ENCODE measurements around the gene PAGE1. TPM values are rescaled to one million over a fixed set of nuclear protein-coding genes. Genes with fewer than 3 reads are reported as not detected.

The PAGE1 gene
- not detected in 2 replicates for total RNA-seq

GRCh38 chrX:49695276-49696180 is at the start of gene PAGE1:
Gene PAGE1 (minus strand): TSS chrX:49695984. CDS start chrX:49694770, 1,214 bp downstream.

Other genes with a start within 250 kb of the PAGE1 start
- not detected in 2 replicates for gene GAGE12C, start 163.8 kb downstream of the PAGE1 start, total RNA-seq
- not detected in 2 replicates for gene GAGE12D, start 154.3 kb downstream of the PAGE1 start, total RNA-seq
- not detected in 2 replicates for gene GAGE12E, start 144.7 kb downstream of the PAGE1 start, total RNA-seq
- gene GAGE12F, start 135.1 kb downstream of the PAGE1 start, total RNA-seq: not detected in 2 replicates
- gene GAGE12G, start 125.6 kb downstream of the PAGE1 start, total RNA-seq: not detected in 2 replicates
- gene GAGE12H, start 116.0 kb downstream of the PAGE1 start, total RNA-seq: not detected in 2 replicates
- gene GAGE2A, start 106.5 kb downstream of the PAGE1 start, total RNA-seq: not detected in 2 replicates
- gene GAGE1, start 97.0 kb downstream of the PAGE1 start, total RNA-seq: not detected in 2 replicates
- not detected in 2 replicates for gene PAGE4, start 133.3 kb upstream of the PAGE1 start, total RNA-seq
- 3.6 and 3.9 TPM in 2 replicates for gene USP27X, start 183.5 kb upstream of the PAGE1 start, total RNA-seq
- 9.2 and 12.3 TPM in 2 replicates for gene CLCN5, start 226.6 kb upstream of the PAGE1 start, total RNA-seq

Data from hair follicle dermal papilla cell (primary cell).